ENCODE measurements around the gene NOC3L.
"Not testable (repeated sequence)": the region's sequence is repeated elsewhere in the genome, so short reads cannot be mapped to it uniquely, and the experiment has no call there.

The NOC3L gene

GRCh38 chr10:94355841-94356240 is 6.9 kb downstream of the NOC3L start:
- no peak for TF ChIP-seq CTCF (IDR thresholded peaks at IDR 0.05; ENCODE audit: poor library complexity, severe bottlenecking)
- Histone ChIP-seq H3K27ac (ENCODE audit: poor library complexity, severe bottlenecking) (no peak overlapping the region), H3K9me3 (ENCODE audit: severe bottlenecking) (no peaks in the 10 kb centered on the region), H3K27me3 (ENCODE audit: insufficient read depth, poor library complexity, severe bottlenecking) (no peaks in the 10 kb centered on the region), H3K4me1 (ENCODE audit: insufficient read depth, poor library complexity, severe bottlenecking) (peaks cover 7% of the 10 kb centered on the region), H3K36me3 (ENCODE audit: low read depth) (peaks cover 97% of the 10 kb centered on the region), H3K4me3 (ENCODE audit: severe bottlenecking) (no peak overlapping the region)
- ATAC-seq (ENCODE audit: low read depth) (no peak), DNase-seq (ENCODE audit: low spot score) (no peak)

GRCh38 chr10:94353336-94353735 is 9.4 kb downstream of the NOC3L start:
- no peaks in the 10 kb centered on the region for H3K27me3 ChIP-seq (ENCODE audit: insufficient read depth, poor library complexity, severe bottlenecking)
- H3K9me3 ChIP-seq (ENCODE audit: severe bottlenecking) = no peaks in the 10 kb centered on the region
- DNase-seq (ENCODE audit: low spot score) (no peak), ATAC-seq (ENCODE audit: low read depth) (no peak)
- TF ChIP-seq CTCF (IDR thresholded peaks at IDR 0.05; ENCODE audit: poor library complexity, severe bottlenecking) = no peak
- H3K36me3 ChIP-seq (ENCODE audit: low read depth) = peaks cover 100% of the 10 kb centered on the region
- no peak overlapping the region for H3K4me3 ChIP-seq (ENCODE audit: severe bottlenecking)
- peaks cover 2% of the 10 kb centered on the region for H3K4me1 ChIP-seq (ENCODE audit: insufficient read depth, poor library complexity, severe bottlenecking)
- no peak overlapping the region for H3K27ac ChIP-seq (ENCODE audit: poor library complexity, severe bottlenecking)

- H3K9me3 ChIP-seq (ENCODE audit: severe bottlenecking) = no peaks in the 10 kb centered on the region
- no peak overlapping the region for H3K4me3 ChIP-seq (ENCODE audit: severe bottlenecking)
- peaks cover 100% of the 10 kb centered on the region for H3K36me3 ChIP-seq (ENCODE audit: low read depth)
- no peak for DNase-seq (ENCODE audit: low spot score)
- no peak for ATAC-seq (ENCODE audit: low read depth)
- H3K27ac ChIP-seq (ENCODE audit: poor library complexity, severe bottlenecking) = no peak overlapping the region
- H3K27me3 ChIP-seq (ENCODE audit: insufficient read depth, poor library complexity, severe bottlenecking) = no peaks in the 10 kb centered on the region
- no peaks in the 10 kb centered on the region for H3K4me1 ChIP-seq (ENCODE audit: insufficient read depth, poor library complexity, severe bottlenecking)
- no peak for TF ChIP-seq CTCF (IDR thresholded peaks at IDR 0.05; ENCODE audit: poor library complexity, severe bottlenecking)
Observed at GRCh38 chr10:94351089-94351488, 11.7 kb downstream of the NOC3L start.

GRCh38 chr10:94350500-94350899 is 12.2 kb downstream of the NOC3L start:
- not testable (repeated sequence) for ATAC-seq (ENCODE audit: low read depth); H3K9me3 ChIP-seq (ENCODE audit: severe bottlenecking); H3K4me3 ChIP-seq (ENCODE audit: severe bottlenecking); DNase-seq (ENCODE audit: low spot score); H3K4me1 ChIP-seq (ENCODE audit: insufficient read depth, poor library complexity, severe bottlenecking); H3K27ac ChIP-seq (ENCODE audit: poor library complexity, severe bottlenecking); H3K27me3 ChIP-seq (ENCODE audit: insufficient read depth, poor library complexity, severe bottlenecking)
- peaks cover 100% of the 10 kb centered on the region for H3K36me3 ChIP-seq (ENCODE audit: low read depth)

GRCh38 chr10:94349327-94349726 is 13.4 kb downstream of the NOC3L start:
- Histone ChIP-seq H3K4me1 (ENCODE audit: insufficient read depth, poor library complexity, severe bottlenecking) (no peaks in the 10 kb centered on the region), H3K27me3 (ENCODE audit: insufficient read depth, poor library complexity, severe bottlenecking) (no peaks in the 10 kb centered on the region), H3K36me3 (ENCODE audit: low read depth) (peaks cover 100% of the 10 kb centered on the region), H3K4me3 (ENCODE audit: severe bottlenecking) (no peak overlapping the region), H3K27ac (ENCODE audit: poor library complexity, severe bottlenecking) (no peak overlapping the region), H3K9me3 (ENCODE audit: severe bottlenecking) (no peaks in the 10 kb centered on the region)
- DNase-seq (ENCODE audit: low spot score) = no peak
- TF ChIP-seq CTCF (IDR thresholded peaks at IDR 0.05; ENCODE audit: poor library complexity, severe bottlenecking) = no peak
- ATAC-seq (ENCODE audit: low read depth) = no peak
